Activated CD8-positive, alpha-beta T cell treated with anti-CD3 and anti-CD28 coated beads for 36 hours (primary cell): ENCODE results near the gene PIP5K1C. TPM values are rescaled to one million over a fixed set of nuclear protein-coding genes. Genes with fewer than 3 reads are reported as not detected.
"Not testable (repeated sequence)": the region's sequence is repeated elsewhere in the genome, so short reads cannot be mapped to it uniquely, and the experiment has no call there.

Experiments used
- ATAC-seq: fragments of 200-7000 bp; cut with Tn5 transposase; one replicate; pipeline ENCODE4 v1.10.0; 2021; ENCODE audit warnings: mild to moderate bottlenecking, moderate library complexity
- CTCF ChIA-PET: fragments of 350-600 bp; sonication (Branson Sonifier 250); formaldehyde crosslinking; loops from one replicate; lab custom pipeline; 2021; ENCODE audit warnings: antibody characterized with exemption; lab: Charles Lee
- POLR2A ChIA-PET: fragments of 350-600 bp; sonication (Branson Sonifier 250); formaldehyde crosslinking; loops from one replicate; lab custom pipeline; 2021; ENCODE audit warnings: antibody characterized with exemption; lab: Charles Lee
- DNase-seq: peaks from one replicate; pipeline ENCODE4 v3.0.0-alpha.2; 2020
- H3K27ac Mint-ChIP-seq: one replicate; pipeline ENCODE4 v1.8.0; 2021; ENCODE audit warnings: mild to moderate bottlenecking, mixed read lengths
- H3K27me3 Mint-ChIP-seq: one replicate; pipeline ENCODE4 v1.8.0; 2021; ENCODE audit warnings: mixed read lengths
- H3K36me3 Mint-ChIP-seq: one replicate; pipeline ENCODE4 v1.8.0; 2021; ENCODE audit warnings: low read depth, mixed read lengths
- H3K4me1 Mint-ChIP-seq: one replicate; pipeline ENCODE4 v1.8.0; 2021; ENCODE audit warnings: low read depth, mixed read lengths
- H3K4me3 Mint-ChIP-seq: one replicate; pipeline ENCODE4 v1.8.0; 2021; ENCODE audit warnings: mild to moderate bottlenecking, moderate library complexity, mixed read lengths
- H3K9me3 Mint-ChIP-seq: one replicate; pipeline ENCODE4 v1.8.0; 2021; ENCODE audit warnings: mixed read lengths
- intact Hi-C: fragments of 100-400 bp; cut with micrococcal nuclease; formaldehyde crosslinking; loops from one replicate; pipeline ENCODE4 v1.10.0; 2022
- total RNA-seq, 2 experiments: library from RNA; stranded (reverse); gene quantifications; one replicate each; pipeline ENCODE4 v1.2.3, GENCODE V29; 2021
- TF ChIP-seq, protein P1 (sequence below): fragments of 200-600 bp; IDR thresholded peaks from one replicate; pipeline ENCODE4 v1.8.0; 2022; ENCODE audit warnings: antibody characterized with exemption, mild to moderate bottlenecking

Gene PIP5K1C
- total RNA-seq, 2 experiments from 2014 or later, result 20.4 to 22.2 TPM

DNA sequence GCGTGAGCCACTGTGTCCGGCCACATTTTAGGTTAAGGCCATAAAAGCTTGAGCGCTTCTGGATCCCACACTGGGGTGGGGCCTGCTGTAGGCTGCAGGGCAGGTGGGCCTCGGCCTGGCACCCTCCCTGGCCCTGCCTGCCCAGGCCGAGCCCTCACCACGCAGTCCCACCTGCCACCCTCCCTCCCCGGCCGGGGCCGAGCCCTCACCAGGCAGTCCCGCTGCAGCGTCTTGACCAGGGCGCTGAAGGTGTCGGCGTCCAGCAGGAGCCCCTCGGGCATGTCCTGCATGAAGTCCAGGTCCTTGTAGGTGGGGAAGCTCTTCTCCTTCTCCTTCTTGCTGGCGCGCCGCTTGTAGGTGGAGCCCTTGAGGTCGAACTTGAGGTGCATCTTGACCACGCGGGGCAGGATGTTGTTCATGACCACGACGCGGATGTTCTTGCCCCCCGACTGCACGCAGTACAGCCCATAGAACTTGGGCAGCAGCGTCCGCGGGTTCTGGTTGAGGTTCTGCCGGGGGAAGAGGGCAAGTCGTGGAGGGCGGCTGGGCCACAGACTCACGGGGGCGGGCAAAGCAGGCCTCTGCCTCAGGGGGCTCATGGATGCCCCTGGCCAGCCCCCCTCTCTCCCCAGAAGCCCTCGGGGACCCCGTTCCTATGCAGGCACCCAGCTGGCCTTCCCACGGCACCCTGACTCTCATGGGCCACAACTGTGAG lies 47.0 kb downstream of the PIP5K1C start:
- peaks cover 10% of the 10 kb centered on the region for H3K36me3 Mint-ChIP-seq
- TF ChIP-seq, protein P1, sequence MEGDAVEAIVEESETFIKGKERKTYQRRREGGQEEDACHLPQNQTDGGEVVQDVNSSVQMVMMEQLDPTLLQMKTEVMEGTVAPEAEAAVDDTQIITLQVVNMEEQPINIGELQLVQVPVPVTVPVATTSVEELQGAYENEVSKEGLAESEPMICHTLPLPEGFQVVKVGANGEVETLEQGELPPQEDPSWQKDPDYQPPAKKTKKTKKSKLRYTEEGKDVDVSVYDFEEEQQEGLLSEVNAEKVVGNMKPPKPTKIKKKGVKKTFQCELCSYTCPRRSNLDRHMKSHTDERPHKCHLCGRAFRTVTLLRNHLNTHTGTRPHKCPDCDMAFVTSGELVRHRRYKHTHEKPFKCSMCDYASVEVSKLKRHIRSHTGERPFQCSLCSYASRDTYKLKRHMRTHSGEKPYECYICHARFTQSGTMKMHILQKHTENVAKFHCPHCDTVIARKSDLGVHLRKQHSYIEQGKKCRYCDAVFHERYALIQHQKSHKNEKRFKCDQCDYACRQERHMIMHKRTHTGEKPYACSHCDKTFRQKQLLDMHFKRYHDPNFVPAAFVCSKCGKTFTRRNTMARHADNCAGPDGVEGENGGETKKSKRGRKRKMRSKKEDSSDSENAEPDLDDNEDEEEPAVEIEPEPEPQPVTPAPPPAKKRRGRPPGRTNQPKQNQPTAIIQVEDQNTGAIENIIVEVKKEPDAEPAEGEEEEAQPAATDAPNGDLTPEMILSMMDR, result no peak
- intact Hi-C loops, result no loop called here
- ChIA-PET POLR2A (interaction anchor here (1.1 kb wide), 2 partner anchors 12 to 15 kb away, joined by 3 to 4 read pairs; no protein-coding TSS in a partner anchor), CTCF (no interaction called here)
- no peak overlapping the region for H3K27ac Mint-ChIP-seq
- H3K27me3 Mint-ChIP-seq, result no peaks in the 10 kb centered on the region
- no peaks in the 10 kb centered on the region for H3K9me3 Mint-ChIP-seq
- H3K4me3 Mint-ChIP-seq, result no peak overlapping the region
- DNase-seq (no peak), ATAC-seq (no peak)
- H3K4me1 Mint-ChIP-seq, result no peaks in the 10 kb centered on the region

DNA sequence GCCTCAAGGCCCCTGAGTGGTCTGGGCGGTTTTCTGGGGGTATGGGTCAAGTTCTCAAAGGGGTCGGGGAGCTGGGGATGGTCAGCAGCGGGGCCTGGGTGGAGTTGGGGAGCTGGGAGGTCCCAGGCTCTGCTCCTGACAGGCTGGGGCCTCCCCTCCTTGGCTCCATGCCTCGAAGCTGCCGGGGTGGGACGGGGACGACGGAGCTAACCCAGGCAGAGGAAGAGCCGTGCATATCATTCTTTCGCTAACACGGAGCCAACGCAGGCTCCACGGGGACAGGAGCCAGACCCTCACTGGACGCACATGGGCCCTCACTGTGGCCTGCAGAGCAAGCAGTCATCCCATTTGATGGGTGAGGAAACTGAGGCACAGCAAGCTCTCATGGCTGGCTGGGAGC lies 47.8 kb downstream of the PIP5K1C start:
- Mint-ChIP-seq H3K9me3 (no peaks in the 10 kb centered on the region), H3K27me3 (no peaks in the 10 kb centered on the region), H3K36me3 (peaks cover 7% of the 10 kb centered on the region), H3K4me1 (no peaks in the 10 kb centered on the region), H3K4me3 (no peak overlapping the region), H3K27ac (no peak overlapping the region)
- intact Hi-C loops, result no loop called here
- TF ChIP-seq, protein P1, result no peak
- DNase-seq (no peak), ATAC-seq (no peak)
- ChIA-PET POLR2A (no interaction called here), CTCF (no interaction called here)

DNA sequence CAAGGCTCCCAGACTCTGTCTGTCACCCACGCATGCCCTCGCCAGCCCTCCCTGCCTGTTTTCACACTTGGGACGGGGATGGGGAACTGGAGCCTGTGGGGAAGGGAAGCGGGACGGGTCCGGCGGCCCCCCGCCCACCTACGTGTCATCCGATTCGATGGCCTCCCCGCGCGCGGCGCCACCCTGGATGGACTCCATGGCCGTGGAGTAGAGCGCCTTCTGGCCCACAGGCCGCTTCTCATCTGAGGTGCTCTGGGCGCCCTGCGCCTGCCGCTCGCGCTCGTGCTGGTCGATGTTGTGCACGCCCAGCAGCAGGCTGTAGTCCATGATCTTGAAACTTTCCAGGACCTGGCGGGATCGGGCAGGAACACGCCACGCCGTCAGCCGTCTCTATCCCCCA lies 48.6 kb downstream of the PIP5K1C start:
- TF ChIP-seq, protein P1, result no peak
- H3K4me3 Mint-ChIP-seq, result no peak overlapping the region
- H3K9me3 Mint-ChIP-seq, result no peaks in the 10 kb centered on the region
- intact Hi-C loops, result no loop called here
- no peak for ATAC-seq
- CTCF ChIA-PET, result no interaction called here
- H3K27me3 Mint-ChIP-seq, result no peaks in the 10 kb centered on the region
- no peak for DNase-seq
- H3K36me3 Mint-ChIP-seq, result no peaks in the 10 kb centered on the region
- H3K27ac Mint-ChIP-seq, result no peak overlapping the region
- no peaks in the 10 kb centered on the region for H3K4me1 Mint-ChIP-seq
- POLR2A ChIA-PET, result no interaction called here

DNA sequence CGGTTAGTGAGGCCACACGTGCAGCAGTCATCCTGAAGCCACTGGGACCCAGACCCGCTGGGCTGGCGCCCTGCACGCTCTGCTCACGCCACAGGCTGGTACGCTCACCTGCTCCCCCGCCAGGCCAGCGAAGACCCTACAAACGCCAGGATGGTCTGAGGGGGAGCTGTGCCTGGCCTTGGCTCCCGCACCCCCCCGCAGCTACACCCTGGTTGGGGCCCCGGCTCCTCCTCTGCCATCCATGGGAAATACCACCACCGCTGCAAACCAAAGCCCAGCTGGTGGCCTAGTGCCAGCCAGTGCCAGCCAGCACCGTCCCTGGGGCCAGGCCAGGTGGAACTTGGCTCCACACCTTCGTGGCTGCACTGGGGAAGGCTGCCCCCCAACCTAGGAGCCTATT lies 50.4 kb downstream of the PIP5K1C start:
- Mint-ChIP-seq H3K27me3 (no peaks in the 10 kb centered on the region), H3K9me3 (no peaks in the 10 kb centered on the region), H3K27ac (no peak overlapping the region), H3K36me3 (no peaks in the 10 kb centered on the region), H3K4me1 (no peaks in the 10 kb centered on the region), H3K4me3 (no peak overlapping the region)
- ChIA-PET POLR2A (no interaction called here), CTCF (no interaction called here)
- ATAC-seq, result no peak
- intact Hi-C loops, result no loop called here
- TF ChIP-seq, protein P1, result no peak
- no peak for DNase-seq

DNA sequence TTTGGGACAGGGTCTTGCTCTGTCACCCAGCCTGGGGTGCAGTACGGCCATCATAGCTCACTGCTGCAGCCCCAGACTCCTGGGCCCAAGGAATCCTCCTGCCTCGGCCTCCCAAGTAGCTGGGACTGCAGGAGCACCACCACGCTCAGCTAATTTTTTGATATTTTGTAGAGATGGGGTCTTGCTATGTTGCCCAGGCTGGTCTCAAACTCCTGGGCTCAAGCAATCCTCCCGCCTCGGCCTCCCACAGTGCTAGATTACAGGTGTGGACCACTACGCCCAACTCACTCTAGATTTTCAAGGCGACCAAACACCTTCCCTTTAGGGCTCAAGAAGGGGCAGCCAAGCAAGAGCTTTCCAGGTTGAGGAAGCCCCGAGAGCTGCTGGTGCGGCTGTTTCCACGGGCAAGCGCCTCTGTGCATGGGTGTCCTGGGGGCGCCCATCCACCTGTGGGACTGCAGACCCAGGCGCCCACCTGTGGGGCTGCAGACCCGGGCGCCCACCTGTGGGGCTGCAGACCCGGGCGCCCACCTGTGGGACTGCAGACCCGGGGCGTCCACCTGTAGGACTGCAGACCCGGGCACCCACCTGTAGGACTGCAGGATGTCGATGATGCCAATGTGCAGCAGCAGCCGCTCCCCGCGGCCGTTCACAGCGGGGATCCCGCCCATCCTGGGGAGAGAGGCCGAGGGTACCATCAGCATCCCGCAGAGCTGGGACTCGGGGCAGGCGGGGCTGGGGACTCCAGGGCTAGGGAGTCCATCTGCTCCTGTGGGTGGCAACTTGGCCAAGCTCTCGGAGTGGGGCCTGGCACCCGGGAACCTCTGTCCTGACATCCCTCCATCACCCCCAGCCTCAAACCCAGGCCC lies 52.0 kb downstream of the PIP5K1C start:
- Mint-ChIP-seq H3K27ac (no peak overlapping the region), H3K9me3 (no peaks in the 10 kb centered on the region), H3K36me3 (no peaks in the 10 kb centered on the region), H3K4me1 (no peaks in the 10 kb centered on the region), H3K4me3 (no peak overlapping the region), H3K27me3 (no peaks in the 10 kb centered on the region)
- ChIA-PET CTCF (interaction anchor here (0.7 kb wide), 1 partner anchor 182 kb away, joined by 3 read pairs; no protein-coding TSS in a partner anchor), POLR2A (no interaction called here)
- no peak for DNase-seq
- ATAC-seq, result no peak
- intact Hi-C loops, result no loop called here
- TF ChIP-seq, protein P1, result no peak

DNA sequence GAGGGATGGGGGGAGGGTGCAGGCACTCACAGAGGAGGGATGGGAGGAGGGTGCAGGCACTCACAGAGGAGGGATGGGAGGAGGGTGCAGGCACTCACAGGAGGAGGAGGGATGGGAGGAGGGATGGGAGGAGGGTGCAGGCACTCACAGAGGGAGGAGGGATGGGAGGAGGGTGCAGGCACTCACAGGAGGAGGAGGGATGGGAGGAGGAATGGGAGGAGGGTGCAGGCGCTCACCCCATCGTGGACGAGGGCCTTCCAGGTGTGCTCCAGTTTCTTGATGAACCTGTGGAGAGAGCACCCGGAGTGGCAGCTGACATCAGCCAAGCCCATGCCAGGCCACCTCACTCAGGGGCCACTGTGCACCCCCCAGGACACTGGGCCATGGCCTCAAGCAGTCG lies 53.2 kb downstream of the PIP5K1C start:
- intact Hi-C loops, result not testable (repeated sequence)

More for the DNA sequence above, 53.2 kb downstream of the PIP5K1C start:
- CTCF ChIA-PET, result interaction anchor here (0.7 kb wide), 1 partner anchor 184 kb away, joined by 3 read pairs; no protein-coding TSS in a partner anchor
- H3K4me1 Mint-ChIP-seq, H3K27ac Mint-ChIP-seq, H3K27me3 Mint-ChIP-seq, H3K36me3 Mint-ChIP-seq, DNase-seq, H3K4me3 Mint-ChIP-seq, ATAC-seq, H3K9me3 Mint-ChIP-seq, POLR2A ChIA-PET: not testable (repeated sequence)
